ENCODE data around the gene SF1.

GRCh38 chr11:64736654-64737053, 41.7 kb downstream of the SF1 start:
- TF ChIP-seq EZH2 (IDR thresholded peaks at IDR 0.05) (no peak), CTCF (IDR thresholded peaks at IDR 0.05) (no peak), EZH2phosphoT487 (IDR thresholded peaks at IDR 0.05) (no peak)

All from neural progenitor cell (in vitro differentiated cells).